Measurements from ENCODE around the gene CDH10. TPM values are rescaled to one million over a fixed set of nuclear protein-coding genes. Genes with fewer than 3 reads are reported as not detected.

Gene CDH10
- total and polyA plus RNA-seq, 3 experiments from 2014 or later = not detected

DNA sequence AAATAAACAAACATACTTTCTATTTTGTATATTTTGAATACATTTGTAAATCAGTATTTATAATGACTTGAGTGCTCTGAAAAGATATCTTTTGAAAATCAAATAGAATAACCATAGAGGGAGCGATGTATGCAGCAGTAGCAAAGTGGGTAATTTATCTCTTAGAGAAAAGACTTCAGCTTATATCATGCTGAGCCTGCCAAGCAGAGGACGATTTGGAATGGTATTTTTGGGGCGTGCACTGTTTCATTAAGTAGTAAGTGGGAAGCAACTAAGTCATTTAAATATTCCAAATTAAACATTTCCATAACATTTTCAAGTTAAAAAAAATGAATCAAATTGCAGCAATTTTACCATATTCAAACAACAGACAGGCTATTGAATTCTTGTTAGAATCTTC, 147.6 kb downstream of the CDH10 start:
- CTCF ChIA-PET = no interaction called here
- Mint-ChIP-seq H3K36me3 (no peaks in the 10 kb centered on the region), H3K4me3 (no peak overlapping the region)

GRCh38 chr5:24496268-24496667, 148.5 kb downstream of the CDH10 start:
- Histone ChIP-seq H3K9me3 (ENCODE audit: low read length) (no peaks in the 10 kb centered on the region), H3K4me3 (ENCODE audit: low read length) (no peak overlapping the region), H3K27ac (ENCODE audit: low read depth, low read length) (no peak overlapping the region), H3K36me3 (ENCODE audit: insufficient read depth, low read length) (no peaks in the 10 kb centered on the region), H3K4me1 (ENCODE audit: insufficient read depth, low read length) (no peaks in the 10 kb centered on the region), H3K27me3 (ENCODE audit: insufficient read depth, low read length, poor library complexity, severe bottlenecking) (no peaks in the 10 kb centered on the region)
- Mint-ChIP-seq H3K4me3 (no peak overlapping the region), H3K27me3 (no peaks in the 10 kb centered on the region), H3K36me3 (no peaks in the 10 kb centered on the region), H3K9me3 (peaks cover 5 to 18% (median 7%) of the 10 kb centered on the region in 5 donors), H3K27ac (no peak overlapping the region), H3K4me1 (no peaks in the 10 kb centered on the region)
- ChIA-PET POLR2A (no interaction called here), CTCF (no interaction called here)
- no peak for DNase-seq

More for the DNA sequence above, 147.6 kb downstream of the CDH10 start:
- Mint-ChIP-seq H3K27me3 (no peaks in the 10 kb centered on the region), H3K9me3 (peaks cover 6 to 21% (median 9%) of the 10 kb centered on the region in 5 donors), H3K27ac (no peak overlapping the region), H3K4me1 (no peaks in the 10 kb centered on the region)
- H3K36me3 ChIP-seq (ENCODE audit: insufficient read depth, low read length) = no peaks in the 10 kb centered on the region
- POLR2A ChIA-PET = no interaction called here
- no peaks in the 10 kb centered on the region for H3K9me3 ChIP-seq (ENCODE audit: low read length)
- H3K4me1 ChIP-seq (ENCODE audit: insufficient read depth, low read length) = no peaks in the 10 kb centered on the region
- no peaks in the 10 kb centered on the region for H3K27me3 ChIP-seq (ENCODE audit: insufficient read depth, low read length, poor library complexity, severe bottlenecking)
- H3K4me3 ChIP-seq (ENCODE audit: low read length) = no peak overlapping the region
- no peak overlapping the region for H3K27ac ChIP-seq (ENCODE audit: low read depth, low read length)
- DNase-seq = no peak

- H3K9me3 Mint-ChIP-seq = peaks cover 6 to 29% (median 10%) of the 10 kb centered on the region in 5 donors
- no peaks in the 10 kb centered on the region for H3K4me1 Mint-ChIP-seq
- CTCF ChIA-PET = no interaction called here
These were observed 152.5 kb downstream of the CDH10 start for GRCh38 chr5:24492229-24492628.

DNA sequence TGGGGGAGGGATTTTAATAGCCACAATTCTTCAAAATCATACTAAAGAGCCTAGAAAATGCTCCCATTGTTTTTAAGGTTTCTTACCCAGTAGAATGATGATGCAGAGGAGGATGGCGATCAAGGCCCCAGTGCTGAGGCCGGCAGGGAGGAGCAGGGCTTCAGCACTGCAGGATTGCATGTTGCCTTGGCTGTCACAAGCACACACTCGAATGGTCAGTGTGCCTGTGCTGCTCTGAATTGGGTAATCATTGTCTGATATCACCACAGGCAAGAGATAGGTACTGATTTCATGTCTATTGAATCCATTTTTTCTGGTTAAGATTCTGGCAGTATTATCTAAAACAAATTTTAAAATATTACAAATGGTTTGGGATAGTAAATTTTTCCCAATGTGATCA, 153.3 kb downstream of the CDH10 start:
- Histone ChIP-seq H3K4me3 (ENCODE audit: low read length) (no peak overlapping the region), H3K36me3 (ENCODE audit: insufficient read depth, low read length) (no peaks in the 10 kb centered on the region), H3K27ac (ENCODE audit: low read depth, low read length) (no peak overlapping the region), H3K4me1 (ENCODE audit: insufficient read depth, low read length) (no peaks in the 10 kb centered on the region), H3K9me3 (ENCODE audit: low read length) (no peaks in the 10 kb centered on the region), H3K27me3 (ENCODE audit: insufficient read depth, low read length, poor library complexity, severe bottlenecking) (no peaks in the 10 kb centered on the region)
- Mint-ChIP-seq H3K27me3 (no peaks in the 10 kb centered on the region), H3K4me3 (no peak overlapping the region), H3K4me1 (no peaks in the 10 kb centered on the region), H3K27ac (no peak overlapping the region), H3K9me3 (peaks cover 2 to 26% (median 6%) of the 10 kb centered on the region in 5 donors), H3K36me3 (no peaks in the 10 kb centered on the region)
- ChIA-PET CTCF (no interaction called here), POLR2A (no interaction called here)
- DNase-seq = no peak

More at GRCh38 chr5:24492229-24492628, 152.5 kb downstream of the CDH10 start:
- POLR2A ChIA-PET = no interaction called here
- Histone ChIP-seq H3K27ac (ENCODE audit: low read depth, low read length) (no peak overlapping the region), H3K36me3 (ENCODE audit: insufficient read depth, low read length) (no peaks in the 10 kb centered on the region), H3K27me3 (ENCODE audit: insufficient read depth, low read length, poor library complexity, severe bottlenecking) (no peaks in the 10 kb centered on the region), H3K4me3 (ENCODE audit: low read length) (no peak overlapping the region), H3K9me3 (ENCODE audit: low read length) (no peaks in the 10 kb centered on the region), H3K4me1 (ENCODE audit: insufficient read depth, low read length) (no peaks in the 10 kb centered on the region)
- DNase-seq = no peak
- Mint-ChIP-seq H3K27me3 (no peaks in the 10 kb centered on the region), H3K27ac (no peak overlapping the region), H3K4me3 (no peak overlapping the region), H3K36me3 (no peaks in the 10 kb centered on the region)

DNA sequence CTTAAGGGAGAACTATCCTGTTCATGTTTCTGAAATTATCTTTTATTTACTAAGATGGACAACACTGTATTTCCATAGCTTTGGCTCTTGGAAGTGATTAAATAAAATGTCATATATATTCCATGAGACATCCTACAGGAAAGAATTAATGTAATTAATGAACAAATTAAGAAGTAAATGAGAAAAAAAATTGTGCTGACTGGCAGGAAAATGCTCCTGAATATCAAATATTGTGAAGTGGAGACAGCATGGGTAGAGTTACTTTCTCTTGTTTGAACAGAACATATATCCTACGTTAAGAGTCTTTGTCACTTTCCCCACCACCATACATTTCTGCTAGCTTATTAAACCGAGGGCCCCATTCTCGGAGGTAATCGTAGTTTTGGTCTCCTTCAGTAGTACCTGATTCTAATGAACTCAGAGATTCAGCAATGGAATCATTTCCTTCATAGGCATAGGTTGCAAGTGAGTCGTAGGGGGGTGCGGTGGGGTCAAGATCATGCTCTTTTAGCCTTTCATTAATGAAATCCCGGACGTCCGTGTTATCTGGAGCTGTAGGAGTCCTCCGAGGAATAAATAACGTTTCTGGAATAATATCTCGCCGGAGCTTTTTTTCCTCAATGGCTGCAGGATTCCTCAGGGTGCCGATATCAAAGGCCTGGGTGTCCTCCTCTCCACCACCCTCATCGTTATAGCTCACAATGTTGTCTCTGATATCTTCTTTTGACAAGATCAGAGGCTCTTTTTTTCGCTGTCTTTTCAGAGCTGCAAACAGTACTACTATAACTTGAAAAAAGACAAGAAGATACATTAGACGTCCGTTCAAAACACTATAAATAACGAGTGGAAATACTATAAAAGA, 157.2 kb downstream of the CDH10 start:
- CTCF ChIA-PET = no interaction called here
- no peak overlapping the region for H3K4me3 Mint-ChIP-seq
- POLR2A ChIA-PET = no interaction called here
- Histone ChIP-seq H3K27me3 (ENCODE audit: insufficient read depth, low read length, poor library complexity, severe bottlenecking) (no peaks in the 10 kb centered on the region), H3K27ac (ENCODE audit: low read depth, low read length) (no peak overlapping the region), H3K36me3 (ENCODE audit: insufficient read depth, low read length) (no peaks in the 10 kb centered on the region), H3K4me3 (ENCODE audit: low read length) (no peak overlapping the region), H3K9me3 (ENCODE audit: low read length) (no peaks in the 10 kb centered on the region), H3K4me1 (ENCODE audit: insufficient read depth, low read length) (no peaks in the 10 kb centered on the region)
- no peaks in the 10 kb centered on the region for H3K4me1 Mint-ChIP-seq
- no peak for DNase-seq
- H3K9me3 Mint-ChIP-seq = peaks cover 2 to 27% (median 6%) of the 10 kb centered on the region in 5 donors
- H3K27me3 Mint-ChIP-seq = no peaks in the 10 kb centered on the region
- no peak overlapping the region for H3K27ac Mint-ChIP-seq
- H3K36me3 Mint-ChIP-seq = no peaks in the 10 kb centered on the region

DNA sequence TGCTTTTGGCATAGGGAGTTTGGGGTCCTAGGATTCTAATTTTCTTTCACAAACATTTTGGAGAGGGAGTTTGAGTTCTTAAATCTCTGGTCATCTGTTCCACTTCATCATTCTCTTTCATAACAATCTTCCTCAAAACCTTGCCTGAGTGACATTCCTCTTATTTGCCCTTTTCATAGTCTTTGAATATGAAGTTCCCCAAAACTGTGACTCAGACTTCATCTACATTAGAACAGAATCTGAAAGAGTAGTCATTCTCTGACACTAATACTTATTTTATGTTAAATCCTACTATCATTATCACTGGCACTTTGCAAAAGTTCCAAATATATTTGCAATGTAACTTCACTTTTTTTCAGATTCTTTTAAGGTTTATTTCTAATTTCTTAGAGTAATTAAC, 163.8 kb downstream of the CDH10 start:
- Histone ChIP-seq H3K27me3 (ENCODE audit: insufficient read depth, low read length, poor library complexity, severe bottlenecking) (no peaks in the 10 kb centered on the region), H3K4me3 (ENCODE audit: low read length) (no peak overlapping the region), H3K9me3 (ENCODE audit: low read length) (no peaks in the 10 kb centered on the region), H3K4me1 (ENCODE audit: insufficient read depth, low read length) (no peaks in the 10 kb centered on the region), H3K36me3 (ENCODE audit: insufficient read depth, low read length) (no peaks in the 10 kb centered on the region), H3K27ac (ENCODE audit: low read depth, low read length) (no peak overlapping the region)
- Mint-ChIP-seq H3K27me3 (no peaks in the 10 kb centered on the region), H3K27ac (no peak overlapping the region), H3K4me1 (no peaks in the 10 kb centered on the region), H3K4me3 (no peak overlapping the region), H3K36me3 (no peaks in the 10 kb centered on the region), H3K9me3 (peaks cover 3 to 24% (median 14%) of the 10 kb centered on the region in 5 donors)
- no peak for DNase-seq
- ChIA-PET CTCF (no interaction called here), POLR2A (no interaction called here)

- Mint-ChIP-seq H3K36me3 (no peaks in the 10 kb centered on the region), H3K27me3 (no peaks in the 10 kb centered on the region), H3K27ac (no peak overlapping the region), H3K4me3 (no peak overlapping the region), H3K4me1 (no peaks in the 10 kb centered on the region), H3K9me3 (peaks cover 8 to 29% (median 14%) of the 10 kb centered on the region in 5 donors)
- Histone ChIP-seq H3K27ac (ENCODE audit: low read depth, low read length) (no peak overlapping the region), H3K36me3 (ENCODE audit: insufficient read depth, low read length) (no peaks in the 10 kb centered on the region), H3K4me1 (ENCODE audit: insufficient read depth, low read length) (no peaks in the 10 kb centered on the region), H3K27me3 (ENCODE audit: insufficient read depth, low read length, poor library complexity, severe bottlenecking) (no peaks in the 10 kb centered on the region), H3K9me3 (ENCODE audit: low read length) (no peaks in the 10 kb centered on the region), H3K4me3 (ENCODE audit: low read length) (no peak overlapping the region)
- no peak for DNase-seq
- ChIA-PET CTCF (no interaction called here), POLR2A (no interaction called here)
These were observed 166.8 kb downstream of the CDH10 start for GRCh38 chr5:24477958-24478357.

- Mint-ChIP-seq H3K27ac (no peak overlapping the region), H3K4me1 (no peaks in the 10 kb centered on the region), H3K4me3 (no peak overlapping the region), H3K27me3 (no peaks in the 10 kb centered on the region), H3K36me3 (no peaks in the 10 kb centered on the region), H3K9me3 (peaks cover 8 to 46% (median 15%) of the 10 kb centered on the region in 5 donors)
- DNase-seq = no peak
- POLR2A ChIA-PET = no interaction called here
- CTCF ChIA-PET = no interaction called here
- no peak overlapping the region for H3K4me3 ChIP-seq (ENCODE audit: low read length)
- no peaks in the 10 kb centered on the region for H3K9me3 ChIP-seq (ENCODE audit: low read length)
- H3K4me1 ChIP-seq (ENCODE audit: insufficient read depth, low read length) = no peaks in the 10 kb centered on the region
- no peaks in the 10 kb centered on the region for H3K27me3 ChIP-seq (ENCODE audit: insufficient read depth, low read length, poor library complexity, severe bottlenecking)
- H3K36me3 ChIP-seq (ENCODE audit: insufficient read depth, low read length) = no peaks in the 10 kb centered on the region
- H3K27ac ChIP-seq (ENCODE audit: low read depth, low read length) = no peak overlapping the region
These were observed 169.7 kb downstream of the CDH10 start for GRCh38 chr5:24475101-24475500.

All from CD8-positive, alpha-beta memory T cell (primary cell).